A549 (cell line): ENCODE results near the gene ARHGAP18. TPM values are rescaled to one million over a fixed set of nuclear protein-coding genes. Genes with fewer than 3 reads are reported as not detected.

Source experiments
- ATAC-seq, 2 experiments: fragments of 200-7000 bp in 1 of 2; fragments of >200 bp in 1 of 2; cut with Nextera tagmentation in 1 of 2; cut with Tn5 transposase in 1 of 2; 3 replicates each; pipeline versions ENCODE4 v1.8.0 to v1.9.1; 2018 to 2020; ENCODE audit warnings: mild to moderate bottlenecking in 1 of 2, moderate library complexity in 1 of 2
- CTCF ChIA-PET: fragments of 300-600 bp; sonication (Branson Sonifier 250); formaldehyde crosslinking; extraction: SDS; loops from one replicate; lab custom pipeline; 2021; ENCODE audit warnings: antibody characterized with exemption, inconsistent platforms; lab: Yijun Ruan, JAX
- POLR2A ChIA-PET: fragments of 350-600 bp; formaldehyde crosslinking; extraction: SDS; loops from one replicate; lab custom pipeline; 2021; ENCODE audit warnings: antibody characterized with exemption, inconsistent platforms; lab: Yijun Ruan, JAX
- DNase-seq, 2 experiments: peaks; one replicate each; pipeline versions ENCODE4 v3.0.0 to v3.0.0-alpha.2; 2011 to 2016; ENCODE audit warnings: low read depth in 1 of 2, low spot score in 1 of 2
- FAIRE-seq: peaks from 2 replicates; lab custom pipeline; 2011; peaks lifted over from hg19 to GRCh38; lab: Jason Lieb, UNC
- H3K27ac ChIP-seq, 2 experiments: fragments of >200 bp; sonication (Bioruptor Twin); formaldehyde crosslinking; 3 replicates each; pipeline ENCODE4 v1.5.1; 2016 to 2017
- H3K4me1 ChIP-seq: fragments of >200 bp; sonication (Bioruptor Twin); formaldehyde crosslinking; 3 replicates; pipeline ENCODE4 v1.6.1; 2016
- H3K4me2 ChIP-seq: fragments of >200 bp; sonication (Bioruptor Twin); formaldehyde crosslinking; 3 replicates; pipeline ENCODE4 v1.6.1; 2016
- H3K4me3 ChIP-seq: fragments of >200 bp; sonication (Bioruptor Twin); formaldehyde crosslinking; 3 replicates; pipeline ENCODE4 v1.5.1; 2016
- H3K9me3 ChIP-seq: fragments of >200 bp; sonication (Bioruptor Twin); formaldehyde crosslinking; 3 replicates; pipeline ENCODE4 v1.6.1; 2016
- BHLHE40 ChIP-seq: IDR thresholded peaks from 2 replicates; pipeline ENCODE4 v1.6.1; 2012; ENCODE audit warnings: low read depth, low read length, inconsistent platforms
- CBX8 ChIP-seq: fragments of 200-600 bp; sonication (generic); IDR thresholded peaks from 2 replicates; pipeline ENCODE4 v1.6.1; 2016
- CHD4 ChIP-seq: fragments of 200-600 bp; sonication (generic); IDR thresholded peaks from 2 replicates; pipeline ENCODE4 v1.6.1; 2016; ENCODE audit warnings: antibody characterized with exemption, mild to moderate bottlenecking, borderline replicate concordance
- EHMT2 ChIP-seq: fragments of 200-600 bp; sonication (generic); IDR thresholded peaks from 2 replicates; pipeline ENCODE4 v1.6.1; 2016; ENCODE audit warnings: antibody characterized with exemption, low read depth, mild to moderate bottlenecking, moderate library complexity
- EP300 ChIP-seq, 2 experiments: fragments of >200 bp; sonication (Bioruptor Twin); formaldehyde crosslinking; IDR thresholded peaks; 2 replicates in 1 of 2; 3 replicates in 1 of 2; pipeline ENCODE4 v1.6.1; 2016 to 2017
- FOSB ChIP-seq: fragments of 250-450 bp; sonication (Bioruptor Pico); IDR thresholded peaks from 2 replicates; pipeline ENCODE4 v1.5.0; 2020; ENCODE audit warnings: mild to moderate bottlenecking, moderate library complexity
- FOSL2 ChIP-seq, 2 experiments: fragments of 450-650 bp in 1 of 2; fragments of >200 bp in 1 of 2; sonication (Bioruptor Twin) in 1 of 2; formaldehyde crosslinking; IDR thresholded peaks; 2 replicates each; pipeline versions ENCODE4 v1.5.0 to v1.6.1; 2016 to 2020; ENCODE audit warnings: mild to moderate bottlenecking in 1 of 2, moderate library complexity in 1 of 2
- HDAC2 ChIP-seq: fragments of 200-600 bp; sonication (generic); IDR thresholded peaks from 2 replicates; pipeline ENCODE4 v1.6.1; 2016
- HES2 ChIP-seq: fragments of >200 bp; sonication (Bioruptor Twin); formaldehyde crosslinking; IDR thresholded peaks from 2 replicates; pipeline ENCODE4 v1.6.1; 2016
- HEYL ChIP-seq: fragments of 250-450 bp; sonication (Bioruptor Pico); IDR thresholded peaks from 2 replicates; pipeline ENCODE4 v1.8.0; 2021; ENCODE audit warnings: mild to moderate bottlenecking, moderate library complexity
- HOXA7 ChIP-seq: fragments of 250-450 bp; sonication (Bioruptor Pico); IDR thresholded peaks from 2 replicates; pipeline ENCODE4 v1.5.0; 2020; ENCODE audit warnings: mild to moderate bottlenecking, moderate library complexity
- HOXB13 ChIP-seq: fragments of 250-450 bp; sonication (Bioruptor Pico); IDR thresholded peaks from 2 replicates; pipeline ENCODE4 v1.5.0; 2020; ENCODE audit warnings: low read depth, mild to moderate bottlenecking, moderate library complexity
- KDM1A ChIP-seq: fragments of 200-600 bp; sonication (generic); IDR thresholded peaks from 2 replicates; pipeline ENCODE4 v1.6.1; 2016; ENCODE audit warnings: low read depth, mild to moderate bottlenecking
- KDM5A ChIP-seq: fragments of 200-600 bp; sonication (generic); IDR thresholded peaks from 2 replicates; pipeline ENCODE4 v1.6.1; 2016; ENCODE audit warnings: antibody characterized with exemption, mild to moderate bottlenecking
- MAFK ChIP-seq: fragments of 450-650 bp; IDR thresholded peaks from 2 replicates; pipeline ENCODE4 v1.6.1; 2014; ENCODE audit not compliant: partially characterized antibody
- MAZ ChIP-seq: fragments of 150-350 bp; IDR thresholded peaks from 2 replicates; pipeline ENCODE4 v1.6.1; 2014; ENCODE audit warnings: antibody characterized with exemption, low read depth, low read length, borderline replicate concordance
- NFE2L2 ChIP-seq: fragments of 150-350 bp; conservative IDR thresholded peaks from 2 replicates; pipeline ENCODE4 v1.6.1; 2014; ENCODE audit warnings: low read length
- NR3C1 ChIP-seq: fragments of >200 bp; sonication (Bioruptor Twin); formaldehyde crosslinking; IDR thresholded peaks from 3 replicates; pipeline ENCODE4 v1.6.1; 2017
- PHF8 ChIP-seq: fragments of 200-600 bp; sonication (generic); IDR thresholded peaks from 2 replicates; pipeline ENCODE4 v1.6.1; 2016; ENCODE audit warnings: low read depth, mild to moderate bottlenecking, antibody characterized with exemption, moderate library complexity, borderline replicate concordance
- RFX5 ChIP-seq: fragments of 450-650 bp; IDR thresholded peaks from 2 replicates; pipeline ENCODE4 v1.7.1; 2014; ENCODE audit warnings: antibody characterized with exemption, mild to moderate bottlenecking, moderate library complexity
- RNF2 ChIP-seq: fragments of 200-600 bp; sonication (generic); IDR thresholded peaks from 2 replicates; pipeline ENCODE4 v1.6.1; 2016; ENCODE audit warnings: low read depth, mild to moderate bottlenecking, antibody characterized with exemption, moderate library complexity, borderline replicate concordance
- TP53 ChIP-seq: fragments of 250-450 bp; sonication (Bioruptor Pico); IDR thresholded peaks from 2 replicates; pipeline ENCODE4 v1.5.0; 2021; ENCODE audit warnings: mild to moderate bottlenecking, moderate library complexity
- ZC3H11A ChIP-seq: fragments of 450-650 bp; IDR thresholded peaks from 2 replicates; pipeline ENCODE4 v1.6.1; 2014; ENCODE audit warnings: antibody characterized with exemption, mild to moderate bottlenecking
- ZFP36 ChIP-seq: fragments of 450-650 bp; IDR thresholded peaks from 2 replicates; pipeline ENCODE4 v1.6.1; 2014; ENCODE audit warnings: borderline replicate concordance; ENCODE audit not compliant: partially characterized antibody
- ZNF302 ChIP-seq: fragments of 250-450 bp; sonication (Bioruptor Pico); IDR thresholded peaks from 2 replicates; pipeline ENCODE4 v1.9.0; 2021; ENCODE audit warnings: inconsistent platforms, mild to moderate bottlenecking, moderate library complexity
- WGBS: methylation state at CpG from one replicate; pipeline ENCODE4 v1.1.6; 2017; ENCODE audit errors: missing lambda C conversion rate; 5-methylcytosine and 5-hydroxymethylcytosine counted together
- polyA plus RNA-seq, 4 experiments: library from polyadenylated mRNA; depleted of rRNA in 3 of 4; stranded (reverse); fragments of >200 nt; fragmentation: RNase III in 1 of 4; extraction: RNeasy Plus Mini Kit Qiagen cat#74134 plus additional on column Dnase treatment in 1 of 4; gene quantifications; 2 replicates in 3 of 4; 3 replicates in 1 of 4; pipeline ENCODE4 v1.2.3, GENCODE V29; 2011 to 2017
- TF ChIP-seq, protein P1 (sequence below): IDR thresholded peaks from 2 replicates; pipeline ENCODE4 v1.6.1; 2012
- TF ChIP-seq, protein P2 (sequence below): fragments of >200 bp; sonication (Bioruptor Twin); formaldehyde crosslinking; IDR thresholded peaks from 3 replicates; pipeline ENCODE4 v1.6.1; 2016

Gene ARHGAP18
- polyA plus RNA-seq, 2 of the 4 experiments (the other 2 are of a cell fraction) = 11.2 to 16.7 TPM

DNA sequence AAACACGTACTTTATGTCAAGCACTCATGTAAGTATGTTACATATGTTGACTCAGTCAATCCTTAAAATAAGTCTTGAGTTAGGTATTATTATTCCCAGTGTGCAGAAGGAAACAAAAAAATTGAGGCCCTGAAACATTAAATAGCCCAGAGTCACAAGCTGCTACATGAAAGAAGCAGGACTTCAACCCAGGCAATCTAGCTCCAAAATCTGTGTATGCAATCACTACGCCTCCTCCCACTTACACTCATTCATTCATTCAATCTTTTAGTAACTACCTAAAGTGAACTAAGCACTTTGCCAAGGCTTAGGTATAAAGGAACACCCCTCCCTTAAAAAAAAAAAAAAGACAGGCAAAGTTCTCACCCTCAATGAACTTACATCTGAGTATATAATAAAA, 9.3 kb downstream of the ARHGAP18 start (continued):
- TF ChIP-seq EHMT2 (no peak), MAZ (no peak), HES2 (no peak)

GRCh38 chr6:129699659-129700058, 10.3 kb downstream of the ARHGAP18 start:
- Histone ChIP-seq H3K4me3 (no peak overlapping the region), H3K4me1 (peaks cover 31% of the 10 kb centered on the region), H3K4me2 (no peak overlapping the region), H3K27ac (no peak overlapping the region), H3K9me3 (no peaks in the 10 kb centered on the region)
- WGBS = 71% methylated on average over 2 of the region's 2 CpGs
- ATAC-seq = no peak
- ChIA-PET POLR2A (interaction anchor here (1.0 kb wide), 1 partner anchor 10 kb away, joined by 3 read pairs; the partner anchor contains the start of gene ARHGAP18), CTCF (interaction anchor here (0.9 kb wide), 1 partner anchor 30 kb away, joined by 3 read pairs; no protein-coding TSS in a partner anchor)
- no peak for DNase-seq
- TF ChIP-seq FOSB (CRISPR knock-in tag) (no peak), ZFP36 (no peak), ZC3H11A (no peak), KDM1A (no peak), NFE2L2 (no peak), TP53 (no peak), NR3C1 (no peak), HEYL (no peak), RFX5 (no peak), HOXA7 (CRISPR knock-in tag) (no peak), CHD4 (no peak), HES2 (no peak), FOSL2 (IDR thresholded peaks at IDR 0.05) (no peak), FOSL2 (CRISPR knock-in tag; IDR thresholded peaks at IDR 0.05) (no peak), EP300 (IDR thresholded peaks at IDR 0.05) (no peak)
- TF ChIP-seq, protein P1, sequence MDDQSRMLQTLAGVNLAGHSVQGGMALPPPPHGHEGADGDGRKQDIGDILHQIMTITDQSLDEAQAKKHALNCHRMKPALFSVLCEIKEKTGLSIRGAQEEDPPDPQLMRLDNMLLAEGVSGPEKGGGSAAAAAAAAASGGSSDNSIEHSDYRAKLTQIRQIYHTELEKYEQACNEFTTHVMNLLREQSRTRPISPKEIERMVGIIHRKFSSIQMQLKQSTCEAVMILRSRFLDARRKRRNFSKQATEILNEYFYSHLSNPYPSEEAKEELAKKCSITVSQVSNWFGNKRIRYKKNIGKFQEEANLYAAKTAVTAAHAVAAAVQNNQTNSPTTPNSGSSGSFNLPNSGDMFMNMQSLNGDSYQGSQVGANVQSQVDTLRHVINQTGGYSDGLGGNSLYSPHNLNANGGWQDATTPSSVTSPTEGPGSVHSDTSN = no peak
- TF ChIP-seq, protein P2, sequence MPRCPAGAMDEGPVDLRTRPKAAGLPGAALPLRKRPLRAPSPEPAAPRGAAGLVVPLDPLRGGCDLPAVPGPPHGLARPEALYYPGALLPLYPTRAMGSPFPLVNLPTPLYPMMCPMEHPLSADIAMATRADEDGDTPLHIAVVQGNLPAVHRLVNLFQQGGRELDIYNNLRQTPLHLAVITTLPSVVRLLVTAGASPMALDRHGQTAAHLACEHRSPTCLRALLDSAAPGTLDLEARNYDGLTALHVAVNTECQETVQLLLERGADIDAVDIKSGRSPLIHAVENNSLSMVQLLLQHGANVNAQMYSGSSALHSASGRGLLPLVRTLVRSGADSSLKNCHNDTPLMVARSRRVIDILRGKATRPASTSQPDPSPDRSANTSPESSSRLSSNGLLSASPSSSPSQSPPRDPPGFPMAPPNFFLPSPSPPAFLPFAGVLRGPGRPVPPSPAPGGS = no peak
- no peak for FAIRE-seq

GRCh38 chr6:129698430-129698829, 11.5 kb downstream of the ARHGAP18 start:
- ATAC-seq (no peak), FAIRE-seq (no peak)

GRCh38 chr6:129697788-129698187, 12.2 kb downstream of the ARHGAP18 start:
- TF ChIP-seq ZNF302 (CRISPR knock-in tag) = no peak
- TF ChIP-seq HOXB13 (CRISPR knock-in tag) = no peak
- TF ChIP-seq HES2 = no peak
- TF ChIP-seq, protein P2 = no peak
- TF ChIP-seq PHF8 = no peak
- no peak for TF ChIP-seq BHLHE40
- TF ChIP-seq MAFK = no peak
- TF ChIP-seq CBX8 = no peak
- no peak for TF ChIP-seq RNF2
- ChIA-PET POLR2A (no interaction called here), CTCF (no interaction called here)
- Histone ChIP-seq H3K9me3 (no peaks in the 10 kb centered on the region), H3K4me2 (no peak overlapping the region), H3K4me1 (peaks cover 42% of the 10 kb centered on the region), H3K4me3 (no peak overlapping the region), H3K27ac (no peak overlapping the region)
- no peak for DNase-seq
- ATAC-seq = no peak
- no peak for FAIRE-seq
- WGBS = 93% methylated on average over 2 of the region's 2 CpGs

More at GRCh38 chr6:129698430-129698829, 11.5 kb downstream of the ARHGAP18 start:
- no peak for DNase-seq
- ChIA-PET CTCF (no interaction called here), POLR2A (no interaction called here)
- H3K4me3 ChIP-seq = no peak overlapping the region
- H3K4me1 ChIP-seq = peaks cover 42% of the 10 kb centered on the region
- H3K27ac ChIP-seq = no peak overlapping the region
- WGBS = 92% methylated on average over 9 of the region's 9 CpGs
- TF ChIP-seq MAZ (no peak), HDAC2 (no peak), KDM5A (no peak), HEYL (no peak), ZFP36 (no peak)
- H3K4me2 ChIP-seq = no peak overlapping the region
- H3K9me3 ChIP-seq = no peaks in the 10 kb centered on the region
